GM23338 (cell line): ENCODE measurements around the gene KCNQ5. TPM values are rescaled to one million over a fixed set of nuclear protein-coding genes. Genes with fewer than 3 reads are reported as not detected.
"Not testable (repeated sequence)": the region's sequence is repeated elsewhere in the genome, so short reads cannot be mapped to it uniquely, and the experiment has no call there.

Source experiments
- ATAC-seq: fragments of 200-7000 bp; cut with Tn5 transposase; 3 replicates; pipeline ENCODE4 v1.9.1; 2020
- DNase-seq: peaks from one replicate; pipeline ENCODE4 v3.0.0-alpha.2; 2015; ENCODE audit warnings: low spot score
- H2AFZ ChIP-seq: fragments of 200-600 bp; sonication (generic); 2 replicates; pipeline ENCODE4 v1.8.0; 2016; ENCODE audit warnings: antibody characterized with exemption, mild to moderate bottlenecking, moderate library complexity
- H3F3A ChIP-seq: fragments of 200-600 bp; sonication (generic); replicated peaks from 2 replicates; pipeline ENCODE4 v1.8.0; 2017; ENCODE audit warnings: antibody characterized with exemption, mixed run types, low read depth
- H3K27ac ChIP-seq: fragments of 200-600 bp; sonication (generic); 2 replicates; pipeline ENCODE4 v1.6.1; 2016; ENCODE audit warnings: low read depth
- H3K27me3 ChIP-seq: fragments of 200-600 bp; sonication (generic); 2 replicates; pipeline ENCODE4 v1.8.0; 2016; ENCODE audit warnings: mild to moderate bottlenecking, mixed run types, moderate library complexity; ENCODE audit not compliant: insufficient read depth
- H3K36me3 ChIP-seq: fragments of 200-600 bp; sonication (generic); 2 replicates; pipeline ENCODE4 v1.8.0; 2016; ENCODE audit warnings: mild to moderate bottlenecking; ENCODE audit not compliant: insufficient read depth
- H3K4me1 ChIP-seq: fragments of 200-600 bp; sonication (generic); 2 replicates; pipeline ENCODE4 v1.8.0; 2016; ENCODE audit warnings: mild to moderate bottlenecking, moderate library complexity; ENCODE audit not compliant: insufficient read depth
- H3K4me2 ChIP-seq: fragments of 200-600 bp; sonication (generic); 2 replicates; pipeline ENCODE4 v1.7.1; 2017; ENCODE audit warnings: mixed run types
- H3K4me3 ChIP-seq: fragments of 200-600 bp; sonication (generic); 2 replicates; pipeline ENCODE4 v1.6.1; 2016; ENCODE audit warnings: mixed run types
- H3K79me2 ChIP-seq: fragments of 200-600 bp; sonication (generic); replicated peaks from 2 replicates; pipeline ENCODE4 v1.8.0; 2017; ENCODE audit warnings: mild to moderate bottlenecking; ENCODE audit not compliant: insufficient read depth
- H3K9me2 ChIP-seq: fragments of 200-600 bp; sonication (generic); 2 replicates; pipeline ENCODE4 v1.8.0; 2017; ENCODE audit not compliant: insufficient read depth
- H4K20me1 ChIP-seq: fragments of 200-600 bp; sonication (generic); replicated peaks from 2 replicates; pipeline ENCODE4 v1.8.0; 2017; ENCODE audit warnings: mild to moderate bottlenecking; ENCODE audit not compliant: insufficient read depth
- H3K27ac Mint-ChIP-seq: 2 replicates; pipeline ENCODE4 v1.8.0; 2020; ENCODE audit warnings: inconsistent platforms, mild to moderate bottlenecking, moderate library complexity, mixed read lengths
- H3K27me3 Mint-ChIP-seq: 3 replicates; pipeline ENCODE4 v1.8.0; 2022; ENCODE audit warnings: low read depth, mild to moderate bottlenecking, moderate library complexity, mixed read lengths, inconsistent platforms; ENCODE audit not compliant: insufficient read depth, poor library complexity
- H3K36me3 Mint-ChIP-seq: 3 replicates; pipeline ENCODE4 v1.8.0; 2021; ENCODE audit warnings: low read depth, mild to moderate bottlenecking, inconsistent platforms, moderate library complexity, mixed read lengths
- H3K4me1 Mint-ChIP-seq: 3 replicates; pipeline ENCODE4 v1.8.0; 2020; ENCODE audit warnings: mild to moderate bottlenecking, inconsistent platforms, mixed read lengths
- H3K4me3 Mint-ChIP-seq: 3 replicates; pipeline ENCODE4 v1.8.0; 2021; ENCODE audit warnings: moderate library complexity, mild to moderate bottlenecking, inconsistent platforms, mixed read lengths
- H3K9me3 Mint-ChIP-seq: 3 replicates; pipeline ENCODE4 v1.8.0; 2020; ENCODE audit warnings: moderate library complexity, mild to moderate bottlenecking, inconsistent platforms, mixed read lengths
- CTCF ChIP-seq, 2 experiments: fragments of 200-600 bp in 1 of 2; sonication (generic) in 1 of 2; conservative IDR thresholded peaks; 2 replicates each; pipeline versions ENCODE4 v1.5.1 to v1.6.1; 2016 to 2017; ENCODE audit warnings: antibody characterized with exemption in 2 of 2, low read depth in 2 of 2, mild to moderate bottlenecking in 2 of 2, moderate library complexity in 1 of 2
- EZH2 ChIP-seq: fragments of 200-600 bp; sonication (generic); IDR thresholded peaks from one replicate; pipeline ENCODE4 v1.8.0; 2017; ENCODE audit warnings: antibody characterized with exemption, mild to moderate bottlenecking, low read depth; ENCODE audit not compliant: unreplicated experiment
- EZH2phosphoT487 ChIP-seq: fragments of 200-600 bp; sonication (generic); IDR thresholded peaks from one replicate; pipeline ENCODE4 v1.8.1; 2018; ENCODE audit warnings: antibody characterized with exemption; ENCODE audit not compliant: unreplicated experiment
- ZNF462 ChIP-seq: fragments of 250-450 bp; sonication (Bioruptor Pico); IDR thresholded peaks from 2 replicates; pipeline ENCODE4 v1.5.0; 2020; ENCODE audit warnings: mild to moderate bottlenecking, moderate library complexity
- polyA plus RNA-seq: library from polyadenylated mRNA; unstranded; fragments of >200 nt; fragmentation: Nextera tagmentation; extraction: Ambion mirVana; gene quantifications from 2 replicates; pipeline ENCODE4 v1.2.1, GENCODE V29; 2016
- total RNA-seq: library from RNA; depleted of rRNA; stranded (reverse); fragments of >200 nt; shearing (Covaris generic); gene quantifications from 2 replicates; pipeline ENCODE4 v1.2.3, GENCODE V29; 2014

KCNQ5 gene
- total and polyA plus RNA-seq, 2 experiments from 2014 or later, result 0.68 to 0.87 TPM

GRCh38 chr6:72580281-72580940 is 41.5 kb upstream of the KCNQ5 start:
- Mint-ChIP-seq H3K4me3 (no peak overlapping the region), H3K4me1 (no peaks in the 10 kb centered on the region), H3K27me3 (no peaks in the 10 kb centered on the region), H3K27ac (no peak overlapping the region), H3K36me3 (no peaks in the 10 kb centered on the region), H3K9me3 (no peaks in the 10 kb centered on the region)
- Histone ChIP-seq H2AFZ (no peak overlapping the region), H3K79me2 (no peaks in the 10 kb centered on the region), H3K27me3 (no peaks in the 10 kb centered on the region), H4K20me1 (no peaks in the 10 kb centered on the region), H3K36me3 (no peaks in the 10 kb centered on the region), H3K4me1 (no peaks in the 10 kb centered on the region), H3K27ac (no peak overlapping the region), H3F3A (no peaks in the 10 kb centered on the region), H3K9me2 (no peaks in the 10 kb centered on the region), H3K4me3 (no peak overlapping the region), H3K4me2 (no peak overlapping the region)
- TF ChIP-seq CTCF (conservative IDR thresholded peaks at IDR 0.05; ENCODE audit: low read depth in 2 of 2) (peak; percentile 77 to 88), EZH2phosphoT487 (no peak), EZH2 (no peak)
- peak; percentile 71 for DNase-seq
- ATAC-seq, result peak; percentile 80

- H3F3A ChIP-seq, H4K20me1 ChIP-seq, H3K27ac ChIP-seq, DNase-seq, H3K27me3 Mint-ChIP-seq, H3K36me3 ChIP-seq, H3K9me2 ChIP-seq, H3K4me3 Mint-ChIP-seq, H3K4me1 Mint-ChIP-seq, H2AFZ ChIP-seq, H3K36me3 Mint-ChIP-seq, H3K79me2 ChIP-seq, H3K4me1 ChIP-seq, H3K27me3 ChIP-seq, H3K4me3 ChIP-seq, H3K9me3 Mint-ChIP-seq, H3K4me2 ChIP-seq, H3K27ac Mint-ChIP-seq, ATAC-seq: not testable (repeated sequence)
These were observed 40.9 kb upstream of the KCNQ5 start for GRCh38 chr6:72580950-72581349.

GRCh38 chr6:72588155-72588554 is 33.7 kb upstream of the KCNQ5 start:
- H3K27me3 ChIP-seq, result no peaks in the 10 kb centered on the region
- H3K36me3 ChIP-seq, result no peaks in the 10 kb centered on the region
- Mint-ChIP-seq H3K4me1 (no peaks in the 10 kb centered on the region), H3K27me3 (no peaks in the 10 kb centered on the region), H3K4me3 (no peak overlapping the region), H3K27ac (no peak overlapping the region), H3K9me3 (no peaks in the 10 kb centered on the region), H3K36me3 (no peaks in the 10 kb centered on the region)
- no peak overlapping the region for H2AFZ ChIP-seq
- no peak overlapping the region for H3K27ac ChIP-seq
- no peak for DNase-seq
- no peaks in the 10 kb centered on the region for H3F3A ChIP-seq
- ATAC-seq, result no peak
- no peaks in the 10 kb centered on the region for H3K9me2 ChIP-seq
- H3K4me1 ChIP-seq, result no peaks in the 10 kb centered on the region
- H3K4me2 ChIP-seq, result no peak overlapping the region
- H3K79me2 ChIP-seq, result no peaks in the 10 kb centered on the region
- H4K20me1 ChIP-seq, result no peaks in the 10 kb centered on the region
- H3K4me3 ChIP-seq, result no peak overlapping the region
- TF ChIP-seq ZNF462 (CRISPR knock-in tag) (no peak), EZH2 (no peak)
